ENCODE results near the gene MEIKIN.
"Not testable (repeated sequence)": the region's sequence is repeated elsewhere in the genome, so short reads cannot be mapped to it uniquely, and the experiment has no call there.

The MEIKIN gene

GRCh38 chr5:131810510-131811249 lies 134.8 kb downstream of the MEIKIN start:
- no peak for DNase-seq (ENCODE audit: low read depth)

GRCh38 chr5:131796793-131797693 lies 148.4 kb downstream of the MEIKIN start, which contains the start of gene FNIP1:
TSS of gene FNIP1 (minus strand) at chr5:131797017. CDS start at chr5:131796921, 96 bp downstream.
- peak; percentile 98 for DNase-seq (ENCODE audit: low read depth)

- peak; percentile 13 for DNase-seq (ENCODE audit: low read depth)
These were observed 149.3 kb downstream of the MEIKIN start for GRCh38 chr5:131795879-131796792.

GRCh38 chr5:131795228-131795627 lies 150.2 kb downstream of the MEIKIN start:
- no peak for DNase-seq (ENCODE audit: low read depth)

GRCh38 chr5:131794586-131794985 lies 150.9 kb downstream of the MEIKIN start:
- DNase-seq (ENCODE audit: low read depth), result no peak

- no peak for DNase-seq (ENCODE audit: low read depth)
These were observed 152.6 kb downstream of the MEIKIN start for GRCh38 chr5:131792896-131793295.

GRCh38 chr5:131791866-131792265 lies 153.6 kb downstream of the MEIKIN start:
- DNase-seq (ENCODE audit: low read depth), result no peak

- DNase-seq (ENCODE audit: low read depth), result no peak
These were observed 154.9 kb downstream of the MEIKIN start for GRCh38 chr5:131790550-131790949.

GRCh38 chr5:131789765-131790164 lies 155.7 kb downstream of the MEIKIN start:
- no peak for DNase-seq (ENCODE audit: low read depth)

- DNase-seq (ENCODE audit: low read depth), result no peak
These were observed 157.7 kb downstream of the MEIKIN start for GRCh38 chr5:131787736-131788135.

GRCh38 chr5:131786900-131787692 lies 158.4 kb downstream of the MEIKIN start:
- no peak for DNase-seq (ENCODE audit: low read depth)

GRCh38 chr5:131786036-131786435 lies 159.4 kb downstream of the MEIKIN start:
- no peak for DNase-seq (ENCODE audit: low read depth)

- no peak for DNase-seq (ENCODE audit: low read depth)
These were observed 161.6 kb downstream of the MEIKIN start for GRCh38 chr5:131783874-131784273.

GRCh38 chr5:131783357-131783756 lies 162.1 kb downstream of the MEIKIN start:
- DNase-seq (ENCODE audit: low read depth), result no peak

- no peak for DNase-seq (ENCODE audit: low read depth)
These were observed 162.7 kb downstream of the MEIKIN start for GRCh38 chr5:131782717-131783116.

- DNase-seq (ENCODE audit: low read depth), result not testable (repeated sequence)
These were observed 167.3 kb downstream of the MEIKIN start for GRCh38 chr5:131778141-131778540.

GRCh38 chr5:131776450-131776849 lies 169.0 kb downstream of the MEIKIN start:
- no peak for DNase-seq (ENCODE audit: low read depth)

GRCh38 chr5:131774652-131775367 lies 170.7 kb downstream of the MEIKIN start:
- no peak for DNase-seq (ENCODE audit: low read depth)

- DNase-seq (ENCODE audit: low read depth), result no peak
These were observed 171.7 kb downstream of the MEIKIN start for GRCh38 chr5:131773805-131774204.

- DNase-seq (ENCODE audit: low read depth), result no peak
These were observed 173.8 kb downstream of the MEIKIN start for GRCh38 chr5:131771692-131772091.
